Lung (tissue), 12 donors: ENCODE measurements around the gene PACRG. TPM values are rescaled to one million over a fixed set of nuclear protein-coding genes. Genes with fewer than 3 reads are reported as not detected.

Experiments used
- ATAC-seq: fragments of 200-7000 bp; cut with Tn5 transposase; one replicate; pipeline ENCODE4 v1.9.1; 2020; ENCODE audit warnings: moderate number of reproducible peaks; ENCODE audit not compliant: insufficient read depth, low FRiP score
- DNase-seq, 3 donors: peaks; one replicate each; pipeline ENCODE4 v3.0.0-alpha.2; 2013 to 2017
- H3K27ac ChIP-seq, 2 donors: one replicate each; pipeline ENCODE4 v1.5.1; 2013; ENCODE audit warnings: mild to moderate bottlenecking in 2 of 2, moderate library complexity in 2 of 2, control low read depth in 1 of 2, inconsistent platforms in 1 of 2, low read depth in 1 of 2, low read length in 1 of 2
- H3K27me3 ChIP-seq, 3 donors: one replicate each; pipeline ENCODE4 v1.5.1; 2013; ENCODE audit warnings: low read length in 2 of 3; ENCODE audit not compliant: control insufficient read depth in 3 of 3, insufficient read depth in 3 of 3
- H3K36me3 ChIP-seq, 4 donors: one replicate each; pipeline ENCODE4 v1.5.1; 2013; ENCODE audit warnings: low read length in 4 of 4, mild to moderate bottlenecking in 1 of 4, moderate library complexity in 1 of 4; ENCODE audit not compliant: control insufficient read depth in 4 of 4, insufficient read depth in 4 of 4
- H3K4me1 ChIP-seq, 5 donors: one replicate each; pipeline ENCODE4 v1.5.1; 2013; ENCODE audit warnings: low read length in 5 of 5, mild to moderate bottlenecking in 2 of 5, moderate library complexity in 1 of 5; ENCODE audit not compliant: control insufficient read depth in 5 of 5, insufficient read depth in 5 of 5
- H3K4me3 ChIP-seq: one replicate; pipeline ENCODE4 v1.5.1; 2013; ENCODE audit warnings: mild to moderate bottlenecking, control low read depth, moderate library complexity
- H3K9ac ChIP-seq, 2 donors: one replicate each; pipeline ENCODE4 v1.5.1; 2013; ENCODE audit warnings: low read length in 2 of 2, control low read depth in 1 of 2; ENCODE audit not compliant: insufficient read depth in 1 of 2
- H3K9me3 ChIP-seq, 4 donors: one replicate each; pipeline ENCODE4 v1.5.1; 2013; ENCODE audit warnings: low read length in 3 of 4, mild to moderate bottlenecking in 1 of 4, moderate library complexity in 1 of 4; ENCODE audit not compliant: control insufficient read depth in 4 of 4, insufficient read depth in 3 of 4
- WGBS, 2 donors: extraction: QIAGEN DNeasy Blood & Tissue Kit; methylation state at CpG; one replicate each; pipeline ENCODE4 v1.1.7; 2013; 5-methylcytosine and 5-hydroxymethylcytosine counted together
- polyA plus RNA-seq, 2 donors: library from polyadenylated mRNA; stranded (reverse); fragments of 200-250 nt; gene quantifications; one replicate each; pipeline ENCODE4 v1.2.1, GENCODE V29; 2013
- total RNA-seq, 2 donors: library from RNA; depleted of rRNA in 1 of 2; stranded (reverse); fragments of >200 nt in 1 of 2; gene quantifications; one replicate each; pipeline ENCODE4 v1.2.1, GENCODE V29; 2014 to 2021
- TF ChIP-seq, protein P1 (sequence below): IDR thresholded peaks from 2 replicates; pipeline ENCODE4 v1.5.1; 2012; ENCODE audit warnings: mild to moderate bottlenecking; ENCODE audit errors: control extremely low read depth, extremely low read depth
- donor health status: control.
- donor health status: control.
- donor health status: Bipolar disorder and iron deficiency.
- donor health status: healthy.
- donor health status: DM: yes; HTN: yes; CAD: no.

PACRG gene
- total and polyA plus RNA-seq, 4 donors: 3.8 to 26.6 (median 7.4) TPM

DNA sequence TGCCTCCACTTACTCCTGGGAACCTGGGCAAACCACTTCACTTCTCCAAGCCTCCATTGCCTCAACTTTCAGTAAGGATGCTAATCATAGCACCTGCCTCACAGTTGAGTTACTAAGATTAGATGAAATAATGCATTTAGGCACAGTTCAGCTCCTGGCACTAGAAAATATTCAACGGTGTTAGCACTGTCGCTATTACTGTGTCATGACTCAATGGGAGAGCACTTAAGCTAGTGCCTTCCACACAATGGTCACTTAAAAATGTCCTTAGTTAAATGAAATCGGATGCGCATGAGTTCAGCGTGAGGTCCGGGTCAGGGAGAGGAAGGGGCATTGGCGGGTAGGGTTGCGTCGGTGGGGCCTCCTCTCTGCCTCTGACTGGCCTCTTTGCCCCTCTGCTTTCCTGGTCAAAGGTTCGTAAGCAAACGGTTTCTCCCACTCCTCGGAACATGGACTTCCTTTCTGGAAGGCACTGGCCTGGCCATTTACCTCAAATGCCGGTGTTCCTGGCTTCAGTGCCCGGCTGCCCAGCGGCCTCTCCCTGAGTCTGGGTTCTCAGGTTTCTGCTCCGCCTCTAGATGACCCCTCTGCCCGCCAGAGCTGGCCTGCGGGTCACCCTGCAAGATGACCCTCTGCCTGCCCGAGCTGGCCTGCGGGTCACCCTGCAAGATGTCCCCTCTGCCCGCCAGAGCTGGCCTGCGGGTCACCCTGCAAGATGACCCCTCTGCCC, 562.9 kb downstream of the PACRG start:
- H3K4me1 ChIP-seq: no peaks in the 10 kb centered on the region
- H3K36me3 ChIP-seq: no peaks in the 10 kb centered on the region
- H3K27me3 ChIP-seq: no peaks in the 10 kb centered on the region
- H3K9ac ChIP-seq: no peak overlapping the region
- TF ChIP-seq, protein P1, sequence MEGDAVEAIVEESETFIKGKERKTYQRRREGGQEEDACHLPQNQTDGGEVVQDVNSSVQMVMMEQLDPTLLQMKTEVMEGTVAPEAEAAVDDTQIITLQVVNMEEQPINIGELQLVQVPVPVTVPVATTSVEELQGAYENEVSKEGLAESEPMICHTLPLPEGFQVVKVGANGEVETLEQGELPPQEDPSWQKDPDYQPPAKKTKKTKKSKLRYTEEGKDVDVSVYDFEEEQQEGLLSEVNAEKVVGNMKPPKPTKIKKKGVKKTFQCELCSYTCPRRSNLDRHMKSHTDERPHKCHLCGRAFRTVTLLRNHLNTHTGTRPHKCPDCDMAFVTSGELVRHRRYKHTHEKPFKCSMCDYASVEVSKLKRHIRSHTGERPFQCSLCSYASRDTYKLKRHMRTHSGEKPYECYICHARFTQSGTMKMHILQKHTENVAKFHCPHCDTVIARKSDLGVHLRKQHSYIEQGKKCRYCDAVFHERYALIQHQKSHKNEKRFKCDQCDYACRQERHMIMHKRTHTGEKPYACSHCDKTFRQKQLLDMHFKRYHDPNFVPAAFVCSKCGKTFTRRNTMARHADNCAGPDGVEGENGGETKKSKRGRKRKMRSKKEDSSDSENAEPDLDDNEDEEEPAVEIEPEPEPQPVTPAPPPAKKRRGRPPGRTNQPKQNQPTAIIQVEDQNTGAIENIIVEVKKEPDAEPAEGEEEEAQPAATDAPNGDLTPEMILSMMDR: no peak
- H3K4me3 ChIP-seq: no peak overlapping the region
- DNase-seq (no peak), ATAC-seq (no peak)
- H3K9me3 ChIP-seq: no peaks in the 10 kb centered on the region
- WGBS, 2 donors: 91 to 92% methylated on average over 22 of the region's 22 CpGs
- H3K27ac ChIP-seq: peak overlapping the region in 1 of 2 donors; percentile 72

- H3K27ac ChIP-seq: no peak overlapping the region
- no peaks in the 10 kb centered on the region for H3K27me3 ChIP-seq
- no peaks in the 10 kb centered on the region for H3K9me3 ChIP-seq
- TF ChIP-seq, protein P1: no peak
- H3K9ac ChIP-seq: no peak overlapping the region
- H3K4me1 ChIP-seq: peaks cover 0 to 1% (median 0%) of the 10 kb centered on the region in 5 donors
- H3K4me3 ChIP-seq: no peak overlapping the region
- 78 to 81% methylated on average over 5 of the region's 5 CpGs for WGBS, 2 donors
- H3K36me3 ChIP-seq: no peaks in the 10 kb centered on the region
- DNase-seq (no peak), ATAC-seq (no peak)
These were observed 563.8 kb downstream of the PACRG start for GRCh38 chr6:163291622-163292021.

GRCh38 chr6:163293286-163293685, 565.5 kb downstream of the PACRG start:
- TF ChIP-seq, protein P1: no peak
- DNase-seq (no peak), ATAC-seq (no peak)
- Histone ChIP-seq H3K27ac (no peak overlapping the region), H3K4me1 (peaks cover 0 to 1% (median 0%) of the 10 kb centered on the region in 5 donors), H3K27me3 (no peaks in the 10 kb centered on the region), H3K4me3 (no peak overlapping the region), H3K9ac (no peak overlapping the region), H3K36me3 (no peaks in the 10 kb centered on the region), H3K9me3 (no peaks in the 10 kb centered on the region)
- WGBS, 2 donors: 89 to 92% methylated on average over 6 of the region's 6 CpGs

- TF ChIP-seq, protein P1: no peak
These were observed 567.0 kb downstream of the PACRG start for GRCh38 chr6:163294734-163295133.

More at GRCh38 chr6:163294734-163295133, 567.0 kb downstream of the PACRG start:
- Histone ChIP-seq H3K27me3 (no peaks in the 10 kb centered on the region), H3K4me1 (peaks cover 0 to 1% (median 0%) of the 10 kb centered on the region in 5 donors), H3K27ac (no peak overlapping the region), H3K9me3 (no peaks in the 10 kb centered on the region), H3K9ac (no peak overlapping the region), H3K4me3 (no peak overlapping the region), H3K36me3 (no peaks in the 10 kb centered on the region)
- DNase-seq (no peak), ATAC-seq (no peak)
